ENCODE data around the gene CDH13.

The CDH13 gene

GRCh38 chr16:83717814-83718213, 1091.0 kb downstream of the CDH13 start:
- DNase-seq (ENCODE audit: low read depth in 3 of 3): no peak

GRCh38 chr16:83720213-83720612, 1093.4 kb downstream of the CDH13 start:
- no peak for DNase-seq (ENCODE audit: low read depth in 3 of 3)

- no peak for DNase-seq (ENCODE audit: low read depth in 3 of 3)
Observed at GRCh38 chr16:83720981-83721380, 1094.2 kb downstream of the CDH13 start.

- DNase-seq (ENCODE audit: low read depth in 3 of 3): no peak
Observed at GRCh38 chr16:83721676-83722075, 1094.9 kb downstream of the CDH13 start.

GRCh38 chr16:83722456-83723183, 1095.9 kb downstream of the CDH13 start:
- DNase-seq (ENCODE audit: low read depth in 3 of 3): no peak

GRCh38 chr16:83723244-83723643, 1096.5 kb downstream of the CDH13 start:
- DNase-seq (ENCODE audit: low read depth in 3 of 3): no peak

- no peak for DNase-seq (ENCODE audit: low read depth in 3 of 3)
Observed at GRCh38 chr16:83723901-83724300, 1097.1 kb downstream of the CDH13 start.

GRCh38 chr16:83724585-83724984, 1097.8 kb downstream of the CDH13 start:
- DNase-seq (ENCODE audit: low read depth in 3 of 3): no peak

GRCh38 chr16:83725313-83725712, 1098.5 kb downstream of the CDH13 start:
- DNase-seq (ENCODE audit: low read depth in 3 of 3): no peak

GRCh38 chr16:83727018-83727417, 1100.2 kb downstream of the CDH13 start:
- DNase-seq (ENCODE audit: low read depth in 3 of 3): no peak

- DNase-seq (ENCODE audit: low read depth in 3 of 3): no peak
Observed at GRCh38 chr16:83727751-83728352, 1101.1 kb downstream of the CDH13 start.

GRCh38 chr16:83728492-83728891, 1101.7 kb downstream of the CDH13 start:
- DNase-seq (ENCODE audit: low read depth in 3 of 3): no peak

GRCh38 chr16:83730812-83731211, 1104.0 kb downstream of the CDH13 start:
- DNase-seq (ENCODE audit: low read depth in 3 of 3): no peak

- no peak for DNase-seq (ENCODE audit: low read depth in 3 of 3)
Observed at GRCh38 chr16:83732536-83732935, 1105.8 kb downstream of the CDH13 start.

GRCh38 chr16:83733301-83733700, 1106.5 kb downstream of the CDH13 start:
- DNase-seq (ENCODE audit: low read depth in 3 of 3): no peak

GRCh38 chr16:83734136-83734535, 1107.4 kb downstream of the CDH13 start:
- DNase-seq (ENCODE audit: low read depth in 3 of 3): no peak

GRCh38 chr16:83737729-83738354, 1111.1 kb downstream of the CDH13 start:
- DNase-seq (ENCODE audit: low read depth in 3 of 3): no peak

GRCh38 chr16:83738923-83739503, 1112.2 kb downstream of the CDH13 start:
- no peak for DNase-seq (ENCODE audit: low read depth in 3 of 3)

GRCh38 chr16:83742124-83742899, 1115.5 kb downstream of the CDH13 start:
- no peak for DNase-seq (ENCODE audit: low read depth in 3 of 3)

- no peak for DNase-seq (ENCODE audit: low read depth in 3 of 3)
Observed at GRCh38 chr16:83743241-83743640, 1116.5 kb downstream of the CDH13 start.

- DNase-seq (ENCODE audit: low read depth in 3 of 3): no peak
Observed at GRCh38 chr16:83743720-83744119, 1117.0 kb downstream of the CDH13 start.

GRCh38 chr16:83744441-83744981, 1117.7 kb downstream of the CDH13 start:
- DNase-seq (ENCODE audit: low read depth in 3 of 3): no peak

All from stimulated activated CD4-positive, alpha-beta T cell treated with anti-CD3 and anti-CD28 coated beads, TNF-alpha, amount 100 ng/mL, for 24 hours (primary cell).